Measurements from ENCODE around the gene CAPS. TPM values are rescaled to one million over a fixed set of nuclear protein-coding genes. Genes with fewer than 3 reads are reported as not detected.
"Not testable (repeated sequence)": the region's sequence is repeated elsewhere in the genome, so short reads cannot be mapped to it uniquely, and the experiment has no call there.

The CAPS gene
- total RNA-seq, result 1 to 10 TPM; 6.6 to 6.9 TPM
- long read RNA-seq, partial matches to known transcripts, result 0 of 1 reads
- long read RNA-seq, other reads (novel, unspliced or antisense), result 0 of 1 reads

GRCh38 chr19:5913739-5914357 lies at the start of gene CAPS:
Gene CAPS, plus strand, starts transcription at chr19:5914254. Its CDS starts 153 bp downstream, at chr19:5914407.
- intact Hi-C loops (cut with DNase I), result loop anchor here in 1 of 2 donors (5.0 kb wide), 1 partner anchor 38 kb away; no protein-coding TSS in a partner anchor
- ATAC-seq (peak; percentile 63 to 81), DNase-seq (peak; percentile 63)

GRCh38 chr19:5864725-5865486 lies 49.1 kb upstream of the CAPS start:
- ATAC-seq (no peak), DNase-seq (no peak)
- intact Hi-C loops (cut with DNase I), result no loop called here

GRCh38 chr19:5865772-5866171 lies 48.3 kb upstream of the CAPS start:
- DNase-seq, result no peak

GRCh38 chr19:5867201-5868136 lies 46.6 kb upstream of the CAPS start:
- DNase-seq, result no peak
- no peak for ATAC-seq
- intact Hi-C loops (cut with DNase I), result no loop called here

More at GRCh38 chr19:5865772-5866171, 48.3 kb upstream of the CAPS start:
- intact Hi-C loops (cut with DNase I), result no loop called here
- ATAC-seq, result no peak

- no peak for DNase-seq
- ATAC-seq, result no peak
- intact Hi-C loops (cut with DNase I), result no loop called here
Measured at GRCh38 chr19:5870986-5871394, 43.1 kb upstream of the CAPS start.

- intact Hi-C loops (cut with DNase I), result no loop called here
- ATAC-seq (no peak), DNase-seq (no peak)
Measured at GRCh38 chr19:5873617-5874199, 40.3 kb upstream of the CAPS start.

GRCh38 chr19:5874496-5874895 lies 39.6 kb upstream of the CAPS start:
- DNase-seq; intact Hi-C loops (cut with DNase I); ATAC-seq: not testable (repeated sequence)

GRCh38 chr19:5877427-5877826 lies 36.6 kb upstream of the CAPS start:
- intact Hi-C loops (cut with DNase I), result no loop called here
- DNase-seq (no peak), ATAC-seq (no peak)

GRCh38 chr19:5877882-5878281 lies 36.2 kb upstream of the CAPS start:
- no peak for DNase-seq
- ATAC-seq, result no peak
- intact Hi-C loops (cut with DNase I), result no loop called here

GRCh38 chr19:5880196-5880595 lies 33.9 kb upstream of the CAPS start:
- DNase-seq, result no peak
- no peak for ATAC-seq
- intact Hi-C loops (cut with DNase I), result no loop called here

GRCh38 chr19:5880604-5881078 lies 33.4 kb upstream of the CAPS start:
- intact Hi-C loops (cut with DNase I), result no loop called here
- ATAC-seq (peak; percentile 91 to 92), DNase-seq (peak; percentile 73)

GRCh38 chr19:5881543-5882299 lies 32.3 kb upstream of the CAPS start:
- intact Hi-C loops (cut with DNase I), result no loop called here
- ATAC-seq (no peak), DNase-seq (no peak)

GRCh38 chr19:5882421-5882968 lies 31.6 kb upstream of the CAPS start:
- DNase-seq, result no peak
- intact Hi-C loops (cut with DNase I), result no loop called here
- ATAC-seq, result no peak

GRCh38 chr19:5883157-5883873 lies 30.7 kb upstream of the CAPS start:
- ATAC-seq; DNase-seq; intact Hi-C loops (cut with DNase I): not testable (repeated sequence)

- DNase-seq; intact Hi-C loops (cut with DNase I); ATAC-seq: not testable (repeated sequence)
Measured at GRCh38 chr19:5884065-5884811, 29.8 kb upstream of the CAPS start.

GRCh38 chr19:5889288-5889971 lies 24.6 kb upstream of the CAPS start:
- intact Hi-C loops (cut with DNase I), result no loop called here
- DNase-seq (no peak), ATAC-seq (no peak)
